ENCODE results near the gene PLEKHG3. TPM values are rescaled to one million over a fixed set of nuclear protein-coding genes. Genes with fewer than 3 reads are reported as not detected.

Gene PLEKHG3
- total RNA-seq, 2 donors from 2014 or later: 17.1 to 30.3 TPM

GRCh38 chr14:64741200-64741599, 37.0 kb downstream of the PLEKHG3 start:
- Mint-ChIP-seq H3K9me3 (no peaks in the 10 kb centered on the region), H3K4me1 (ENCODE audit: low read depth in 2 of 2) (peaks cover 8 to 16% of the 10 kb centered on the region in 2 donors), H3K4me3 (no peak overlapping the region), H3K27ac (peak overlapping the region in 1 of 2 donors; percentile 7), H3K27me3 (no peaks in the 10 kb centered on the region), H3K36me3 (peaks cover 4% of the 10 kb centered on the region)
- no peak for ATAC-seq
- no peak for DNase-seq (ENCODE audit: low spot score)

DNA sequence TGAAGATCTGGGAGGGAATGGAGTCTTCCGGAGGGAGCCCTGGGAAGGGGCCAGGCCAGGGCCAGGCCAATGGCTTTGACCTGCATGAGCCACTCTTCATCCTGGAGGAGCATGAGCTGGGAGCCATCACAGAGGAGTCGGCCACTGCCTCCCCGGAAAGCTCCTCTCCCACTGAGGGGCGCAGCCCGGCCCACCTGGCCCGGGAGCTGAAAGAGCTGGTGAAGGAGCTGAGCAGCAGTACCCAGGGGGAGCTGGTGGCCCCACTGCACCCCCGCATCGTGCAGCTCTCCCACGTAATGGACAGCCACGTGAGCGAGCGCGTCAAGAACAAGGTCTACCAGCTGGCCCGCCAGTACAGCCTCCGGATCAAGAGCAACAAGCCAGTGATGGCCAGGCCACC, 37.7 kb downstream of the PLEKHG3 start:
- H3K4me3 Mint-ChIP-seq: no peak overlapping the region
- peaks cover 4% of the 10 kb centered on the region for H3K36me3 Mint-ChIP-seq
- no peaks in the 10 kb centered on the region for H3K27me3 Mint-ChIP-seq
- DNase-seq (ENCODE audit: low spot score) (no peak), ATAC-seq (no peak)
- peaks cover 13 to 21% of the 10 kb centered on the region in 2 donors for H3K4me1 Mint-ChIP-seq (ENCODE audit: low read depth in 2 of 2)
- no peaks in the 10 kb centered on the region for H3K9me3 Mint-ChIP-seq
- H3K27ac Mint-ChIP-seq: no peak overlapping the region

DNA sequence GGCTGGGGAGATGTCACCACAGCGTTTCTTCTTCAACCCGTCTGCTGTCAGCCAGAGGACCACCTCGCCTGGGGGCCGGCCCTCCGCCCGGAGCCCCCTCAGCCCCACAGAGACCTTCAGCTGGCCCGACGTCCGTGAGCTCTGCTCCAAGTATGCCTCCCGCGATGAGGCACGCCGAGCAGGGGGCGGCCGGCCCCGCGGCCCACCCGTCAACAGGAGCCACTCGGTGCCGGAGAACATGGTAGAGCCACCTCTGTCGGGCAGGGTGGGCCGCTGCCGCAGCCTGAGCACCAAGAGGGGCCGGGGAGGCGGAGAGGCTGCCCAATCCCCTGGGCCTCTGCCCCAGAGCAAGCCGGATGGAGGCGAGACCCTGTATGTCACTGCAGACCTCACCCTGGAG, 38.8 kb downstream of the PLEKHG3 start:
- no peaks in the 10 kb centered on the region for H3K27me3 Mint-ChIP-seq
- peaks cover 4% of the 10 kb centered on the region for H3K36me3 Mint-ChIP-seq
- ATAC-seq: no peak
- H3K9me3 Mint-ChIP-seq: no peaks in the 10 kb centered on the region
- H3K4me1 Mint-ChIP-seq (ENCODE audit: low read depth in 2 of 2): peaks cover 13 to 23% of the 10 kb centered on the region in 2 donors
- no peak overlapping the region for H3K27ac Mint-ChIP-seq
- DNase-seq (ENCODE audit: low spot score): no peak
- H3K4me3 Mint-ChIP-seq: no peak overlapping the region

DNA sequence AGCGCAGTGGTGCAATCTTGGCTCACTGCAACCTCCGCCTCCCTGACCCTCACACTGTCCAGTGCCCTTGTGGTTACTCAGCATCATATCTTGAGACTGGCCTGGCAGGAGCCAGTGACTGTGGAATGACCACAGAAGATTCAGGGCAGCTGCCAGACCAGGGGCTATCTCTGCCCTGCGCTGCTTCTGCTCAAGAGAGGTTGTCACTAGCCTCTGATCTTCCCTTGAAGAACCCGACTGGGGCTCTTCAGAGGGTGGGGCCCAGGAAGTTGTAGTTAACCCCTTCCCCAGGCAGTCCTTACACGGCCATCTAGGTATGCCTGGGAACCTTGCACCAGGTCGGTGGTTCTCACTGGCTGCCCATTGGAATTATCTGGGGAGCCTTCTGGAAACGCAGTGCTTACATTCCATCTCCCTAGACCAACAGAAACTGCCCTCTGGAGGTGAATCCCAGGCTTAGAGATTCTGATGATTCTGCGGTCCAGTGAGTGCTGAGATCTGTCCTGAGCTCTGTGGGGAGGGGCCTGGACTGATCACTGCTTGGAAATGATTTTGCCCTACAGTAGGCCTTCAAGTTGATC, 41.4 kb downstream of the PLEKHG3 start:
- DNase-seq (ENCODE audit: low spot score): no peak
- Mint-ChIP-seq H3K27ac (peak overlapping the region; percentile 41 to 60), H3K27me3 (no peaks in the 10 kb centered on the region), H3K4me3 (no peak overlapping the region), H3K4me1 (ENCODE audit: low read depth in 2 of 2) (peaks cover 13 to 19% of the 10 kb centered on the region in 2 donors), H3K36me3 (peaks cover 4% of the 10 kb centered on the region), H3K9me3 (no peaks in the 10 kb centered on the region)
- ATAC-seq: no peak

DNA sequence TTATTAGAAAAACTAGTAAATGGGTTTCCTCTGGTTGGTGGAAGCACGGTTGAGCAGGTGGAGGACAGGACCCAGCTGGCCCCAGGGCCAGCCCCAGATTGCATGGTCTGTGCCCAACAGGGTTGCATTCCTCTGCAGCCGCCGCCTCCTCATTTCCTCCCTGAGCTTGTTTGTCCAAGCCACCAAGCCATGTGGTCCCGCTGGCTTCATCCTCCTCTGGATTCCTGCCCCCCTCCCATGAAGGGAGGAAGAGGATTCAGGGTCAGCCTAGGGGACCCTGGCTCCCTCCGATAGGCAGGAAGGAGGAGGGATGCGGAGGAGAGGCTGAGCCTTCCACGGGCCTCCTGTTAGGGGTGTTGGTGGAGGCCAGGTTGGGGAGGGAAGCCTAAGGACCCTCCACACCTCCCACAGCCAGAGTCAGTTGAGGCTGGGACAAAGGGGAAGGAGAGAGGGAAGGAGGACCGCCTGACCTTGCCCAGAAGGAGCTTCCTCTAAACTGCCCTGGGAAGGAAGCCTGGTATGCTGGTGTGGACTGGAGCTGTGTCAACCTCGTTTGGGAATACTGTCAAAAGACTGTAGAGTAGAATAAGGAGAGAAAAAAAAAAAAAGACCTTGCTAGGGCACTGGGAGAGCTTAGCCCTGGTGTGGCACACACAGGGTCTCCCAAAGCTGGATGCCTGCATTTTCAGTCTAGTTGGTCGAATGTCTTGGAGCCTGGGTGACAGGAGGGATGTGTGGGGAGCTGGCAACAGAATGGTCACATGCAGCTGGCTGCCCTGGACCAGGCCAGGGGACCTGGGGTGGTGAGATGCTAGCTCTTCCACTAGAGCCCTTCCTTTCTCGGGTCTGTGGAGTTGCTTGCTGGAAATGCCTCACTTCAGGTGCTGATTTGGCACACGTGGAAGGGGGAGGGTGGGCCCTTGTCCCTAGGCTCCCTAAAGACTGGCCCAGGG, 42.4 kb downstream of the PLEKHG3 start:
- ATAC-seq (no peak), DNase-seq (ENCODE audit: low spot score) (no peak)
- Mint-ChIP-seq H3K36me3 (peaks cover 4% of the 10 kb centered on the region), H3K27ac (peak overlapping the region; percentile 56 to 60), H3K4me1 (ENCODE audit: low read depth in 2 of 2) (peaks cover 13 to 19% of the 10 kb centered on the region in 2 donors), H3K4me3 (no peak overlapping the region), H3K9me3 (no peaks in the 10 kb centered on the region), H3K27me3 (no peaks in the 10 kb centered on the region)

DNA sequence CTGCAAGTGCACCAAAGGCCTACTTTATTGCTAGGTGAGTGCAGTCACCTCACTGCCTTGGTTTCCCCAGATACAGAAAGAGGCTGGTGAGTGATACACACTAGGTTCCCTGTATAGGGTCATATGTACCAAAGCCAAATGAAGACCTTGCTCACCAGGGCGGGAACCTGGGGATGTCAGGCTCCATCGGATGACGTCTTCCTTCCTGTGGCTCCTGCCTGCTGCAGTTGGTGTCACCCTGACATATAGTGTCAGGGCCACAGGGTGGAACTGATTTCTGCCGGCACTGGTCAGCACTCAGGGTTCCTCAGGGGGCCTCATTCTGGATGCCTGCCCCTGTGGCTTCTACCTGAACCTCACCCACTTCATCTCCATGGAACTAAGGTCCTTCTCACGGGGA, 43.1 kb downstream of the PLEKHG3 start:
- Mint-ChIP-seq H3K4me3 (no peak overlapping the region), H3K9me3 (no peaks in the 10 kb centered on the region), H3K27ac (peak overlapping the region in 1 of 2 donors; percentile 59), H3K36me3 (peaks cover 4% of the 10 kb centered on the region), H3K27me3 (no peaks in the 10 kb centered on the region), H3K4me1 (ENCODE audit: low read depth in 2 of 2) (peaks cover 13 to 19% of the 10 kb centered on the region in 2 donors)
- DNase-seq (ENCODE audit: low spot score) (no peak), ATAC-seq (peak in 1 of 2 donors; percentile 55)

- Mint-ChIP-seq H3K4me3 (no peak overlapping the region), H3K36me3 (peaks cover 4% of the 10 kb centered on the region), H3K9me3 (no peaks in the 10 kb centered on the region), H3K27ac (peak overlapping the region in 1 of 2 donors; percentile 59), H3K27me3 (no peaks in the 10 kb centered on the region), H3K4me1 (ENCODE audit: low read depth in 2 of 2) (peaks cover 13 to 19% of the 10 kb centered on the region in 2 donors)
- ATAC-seq (no peak), DNase-seq (ENCODE audit: low spot score) (no peak)
These were observed 44.3 kb downstream of the PLEKHG3 start for GRCh38 chr14:64748521-64748920.

- DNase-seq (ENCODE audit: low spot score) (no peak), ATAC-seq (peak in 1 of 2 donors; percentile 37)
- Mint-ChIP-seq H3K9me3 (no peaks in the 10 kb centered on the region), H3K36me3 (peaks cover 2% of the 10 kb centered on the region), H3K27me3 (no peaks in the 10 kb centered on the region), H3K4me1 (ENCODE audit: low read depth in 2 of 2) (peaks cover 11 to 16% of the 10 kb centered on the region in 2 donors), H3K4me3 (no peak overlapping the region), H3K27ac (no peak overlapping the region)
These were observed 44.9 kb downstream of the PLEKHG3 start for GRCh38 chr14:64748995-64749714.

- Mint-ChIP-seq H3K36me3 (no peaks in the 10 kb centered on the region), H3K27me3 (no peaks in the 10 kb centered on the region), H3K9me3 (no peaks in the 10 kb centered on the region), H3K27ac (no peak overlapping the region), H3K4me3 (no peak overlapping the region), H3K4me1 (ENCODE audit: low read depth in 2 of 2) (peaks cover 28 to 30% of the 10 kb centered on the region in 2 donors)
- ATAC-seq: no peak
- DNase-seq (ENCODE audit: low spot score): no peak
These were observed 48.7 kb downstream of the PLEKHG3 start for GRCh38 chr14:64752909-64753308.

- DNase-seq (ENCODE audit: low spot score) (no peak), ATAC-seq (no peak)
- no peaks in the 10 kb centered on the region for H3K9me3 Mint-ChIP-seq
- H3K4me3 Mint-ChIP-seq: no peak overlapping the region
- H3K36me3 Mint-ChIP-seq: no peaks in the 10 kb centered on the region
- H3K27me3 Mint-ChIP-seq: no peaks in the 10 kb centered on the region
- no peak overlapping the region for H3K27ac Mint-ChIP-seq
- peaks cover 32 to 33% of the 10 kb centered on the region in 2 donors for H3K4me1 Mint-ChIP-seq (ENCODE audit: low read depth in 2 of 2)
These were observed 49.1 kb downstream of the PLEKHG3 start for GRCh38 chr14:64753374-64753773.

GRCh38 chr14:64753999-64754398, 49.8 kb downstream of the PLEKHG3 start:
- DNase-seq (ENCODE audit: low spot score) (no peak), ATAC-seq (no peak)
- Mint-ChIP-seq H3K27me3 (no peaks in the 10 kb centered on the region), H3K4me1 (ENCODE audit: low read depth in 2 of 2) (peaks cover 38 to 39% of the 10 kb centered on the region in 2 donors), H3K9me3 (no peaks in the 10 kb centered on the region), H3K4me3 (no peak overlapping the region), H3K27ac (no peak overlapping the region), H3K36me3 (no peaks in the 10 kb centered on the region)

GRCh38 chr14:64754685-64755084, 50.5 kb downstream of the PLEKHG3 start:
- Mint-ChIP-seq H3K27me3 (no peaks in the 10 kb centered on the region), H3K9me3 (no peaks in the 10 kb centered on the region), H3K4me3 (no peak overlapping the region), H3K4me1 (ENCODE audit: low read depth in 2 of 2) (peaks cover 43 to 45% of the 10 kb centered on the region in 2 donors), H3K36me3 (no peaks in the 10 kb centered on the region), H3K27ac (peak overlapping the region in 1 of 2 donors; percentile 60)
- no peak for ATAC-seq
- no peak for DNase-seq (ENCODE audit: low spot score)

DNA sequence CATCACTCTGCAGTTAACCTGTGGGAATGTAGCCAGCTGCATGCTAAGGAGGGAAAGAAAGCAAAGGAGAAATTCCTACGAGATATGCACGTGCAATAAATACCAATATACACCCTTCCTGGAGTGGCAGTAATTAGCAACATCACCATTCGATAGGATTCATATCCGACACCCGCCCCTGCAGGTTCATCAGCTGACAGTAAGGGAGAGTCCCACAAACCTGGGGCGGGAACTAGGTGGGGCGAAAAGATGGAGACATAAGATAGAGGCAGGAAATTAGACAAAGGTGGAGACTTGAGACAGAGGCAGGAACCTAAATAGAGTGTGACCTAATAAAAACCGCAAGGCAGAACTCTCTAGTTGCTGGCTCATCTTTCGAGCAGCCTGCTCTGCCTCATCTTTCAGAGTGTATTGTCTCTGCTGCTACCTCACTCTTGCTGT, 51.6 kb downstream of the PLEKHG3 start:
- no peaks in the 10 kb centered on the region for H3K36me3 Mint-ChIP-seq
- H3K4me3 Mint-ChIP-seq: peak overlapping the region; percentile 36
- H3K27ac Mint-ChIP-seq: peak overlapping the region; percentile 44 to 60
- H3K4me1 Mint-ChIP-seq (ENCODE audit: low read depth in 2 of 2): peaks cover 53 to 56% of the 10 kb centered on the region in 2 donors
- ATAC-seq: peak; percentile 68 to 85
- no peaks in the 10 kb centered on the region for H3K9me3 Mint-ChIP-seq
- H3K27me3 Mint-ChIP-seq: peaks cover 0 to 4% of the 10 kb centered on the region in 2 donors
- DNase-seq (ENCODE audit: low spot score): no peak

All from natural killer cell treated with Interleukin-12 subunit alpha and Interleukin-12 subunit beta and Interleukin-15 and Interleukin-18, amount 100 ng/mL, for 72 hours (primary cell).